HepG2 (cell line): ENCODE data around the gene ESYT2. TPM values are rescaled to one million over a fixed set of nuclear protein-coding genes. Genes with fewer than 3 reads are reported as not detected.

ENCODE experiments used
- ARID4A ChIP-seq: sonication (generic); formaldehyde crosslinking; IDR thresholded peaks from 2 replicates; pipeline ENCODE4 v1.5.0; 2020; ENCODE audit warnings: mild to moderate bottlenecking, missing genetic modification reagents, borderline replicate concordance
- EED ChIP-seq: sonication (generic); formaldehyde crosslinking; IDR thresholded peaks from 2 replicates; pipeline ENCODE4 v1.5.0; 2020; ENCODE audit warnings: mild to moderate bottlenecking, missing genetic modification reagents
- ETV6 ChIP-seq: sonication (generic); formaldehyde crosslinking; conservative IDR thresholded peaks from 2 replicates; pipeline ENCODE4 v1.4.0; 2020; ENCODE audit warnings: missing genetic modification reagents
- FLYWCH1 ChIP-seq: sonication (generic); formaldehyde crosslinking; IDR thresholded peaks from 2 replicates; pipeline ENCODE4 v1.8.1; 2023; ENCODE audit warnings: mild to moderate bottlenecking, missing genetic modification reagents
- KAT2B ChIP-seq: fragments of 150-350 bp; IDR thresholded peaks from 2 replicates; pipeline ENCODE4 v1.6.1; 2014; ENCODE audit warnings: low read depth, low read length, borderline replicate concordance
- KMT2B ChIP-seq: IDR thresholded peaks from 2 replicates; pipeline ENCODE4 v1.6.1; 2016; ENCODE audit warnings: missing genetic modification reagents, missing compliant biosample characterization
- MIER2 ChIP-seq: IDR thresholded peaks from 2 replicates; pipeline ENCODE4 v1.6.1; 2016; ENCODE audit warnings: missing biosample characterization, missing genetic modification reagents
- NFYC ChIP-seq: IDR thresholded peaks from 2 replicates; pipeline ENCODE4 v1.6.1; 2016; ENCODE audit warnings: missing genetic modification reagents, missing compliant biosample characterization
- PLSCR1 ChIP-seq: sonication (generic); formaldehyde crosslinking; IDR thresholded peaks from 2 replicates; pipeline ENCODE4 v1.5.0; 2020; ENCODE audit warnings: missing genetic modification reagents, mild to moderate bottlenecking, borderline replicate concordance
- PPARG ChIP-seq: conservative IDR thresholded peaks from 2 replicates; pipeline ENCODE4 v1.6.1; 2016; ENCODE audit warnings: missing biosample characterization, missing genetic modification reagents
- RXRA ChIP-seq: sonication (generic); formaldehyde crosslinking; IDR thresholded peaks from 2 replicates; pipeline ENCODE4 v1.5.1; 2020; ENCODE audit warnings: missing genetic modification reagents
- SP140L ChIP-seq: sonication (generic); formaldehyde crosslinking; IDR thresholded peaks from 2 replicates; pipeline ENCODE4 v1.4.0; 2020; ENCODE audit warnings: missing genetic modification reagents, borderline replicate concordance
- TAF1 ChIP-seq: sonication (generic); formaldehyde crosslinking; IDR thresholded peaks from 2 replicates; pipeline ENCODE4 v1.4.0; 2020; ENCODE audit warnings: missing genetic modification reagents
- TERF1 ChIP-seq: sonication (generic); formaldehyde crosslinking; IDR thresholded peaks from 2 replicates; pipeline ENCODE4 v1.8.0; 2022; ENCODE audit warnings: mild to moderate bottlenecking, missing genetic modification reagents, moderate library complexity
- ZBTB43 ChIP-seq: sonication (generic); formaldehyde crosslinking; conservative IDR thresholded peaks from 2 replicates; pipeline ENCODE4 v1.4.0; 2020; ENCODE audit warnings: missing genetic modification reagents
- ZFP41 ChIP-seq: sonication (generic); formaldehyde crosslinking; IDR thresholded peaks from 2 replicates; pipeline ENCODE4 v1.4.0; 2020; ENCODE audit warnings: mild to moderate bottlenecking, missing genetic modification reagents, borderline replicate concordance
- ZFY ChIP-seq: sonication (generic); formaldehyde crosslinking; IDR thresholded peaks from 2 replicates; pipeline ENCODE4 v1.4.0; 2020; ENCODE audit warnings: missing genetic modification reagents
- ZFYVE20 ChIP-seq: sonication (generic); formaldehyde crosslinking; IDR thresholded peaks from 2 replicates; pipeline ENCODE4 v1.8.0; 2023; ENCODE audit warnings: low read depth, mild to moderate bottlenecking, moderate library complexity, missing genetic modification reagents, borderline replicate concordance
- ZNF263 ChIP-seq: sonication (generic); formaldehyde crosslinking; IDR thresholded peaks from 2 replicates; pipeline ENCODE4 v1.4.0; 2020; ENCODE audit warnings: missing genetic modification reagents
- ZNF329 ChIP-seq: sonication (generic); formaldehyde crosslinking; IDR thresholded peaks from 2 replicates; pipeline ENCODE4 v1.9.0; 2021; ENCODE audit warnings: low read depth, mild to moderate bottlenecking, missing genetic modification reagents
- ZNF772 ChIP-seq: sonication (generic); formaldehyde crosslinking; IDR thresholded peaks from 2 replicates; pipeline ENCODE4 v1.5.0; 2020; ENCODE audit warnings: mild to moderate bottlenecking, missing genetic modification reagents
- polyA plus RNA-seq, 8 experiments: library from polyadenylated mRNA; depleted of rRNA in 3 of 8; stranded (reverse) in 7 of 8; unstranded in 1 of 8; fragments of >200 nt; fragmentation: Illumina TruSeq in 4 of 8; extraction: Trizol in 4 of 8; gene quantifications; 2 replicates each; pipeline versions ENCODE4 v1.2.1 to v1.2.3, GENCODE V29; 2011 to 2016; ENCODE audit warnings: low read depth in 4 of 8, missing spikeins in 1 of 8, mixed read lengths in 1 of 8; ENCODE audit not compliant: insufficient read depth in 1 of 8
- total RNA-seq, 5 experiments: library from RNA; depleted of rRNA; stranded (reverse); fragments of >200 nt; fragmentation: Illumina TruSeq; extraction: Trizol; gene quantifications; 2 replicates each; pipeline ENCODE4 v1.2.3, GENCODE V29; 2016; ENCODE audit warnings: low read depth in 1 of 5

Gene ESYT2
- total and polyA plus RNA-seq, 2 of the 13 experiments (the other 11 are each of a cell fraction or from before 2014, with no cell fraction given), result 28.5 to 37.3 TPM

- TF ChIP-seq FLYWCH1 (no peak), ETV6 (CRISPR knock-in tag) (peak; percentile 91), PPARG (peak; percentile 51; the same call in 1 of the 2 replicates), ZFYVE20 (CRISPR knock-in tag) (0 out of 2 replicates have a peak, but pooled peaks have one; percentile 68), ZNF263 (CRISPR knock-in tag) (peak; percentile 73), KMT2B (CRISPR knock-in tag) (peak; percentile 64; the same call in 1 of the 2 replicates), MIER2 (CRISPR knock-in tag) (no peak), ZFY (CRISPR knock-in tag) (peak; percentile 93), ZNF329 (CRISPR knock-in tag) (peak; percentile 87; the same call in 1 of the 2 replicates), SP140L (CRISPR knock-in tag) (peak; percentile 90; the same call in 1 of the 2 replicates), TAF1 (peak; percentile 83; the same call in 1 of the 2 replicates), ZNF772 (CRISPR knock-in tag) (peak; percentile 94; the same call in 1 of the 2 replicates), NFYC (CRISPR knock-in tag) (peak; percentile 52), RXRA (CRISPR knock-in tag) (peak; percentile 83), EED (CRISPR knock-in tag) (peak; percentile 75; the same call in 1 of the 2 replicates), KAT2B (no peak), TERF1 (no peak), ZFP41 (peak; percentile 70; the same call in 1 of the 2 replicates), ARID4A (CRISPR knock-in tag) (peak; percentile 84; the same call in 1 of the 2 replicates), PLSCR1 (CRISPR knock-in tag) (no peak), ZBTB43 (CRISPR knock-in tag) (peak; percentile 50)
Measured at GRCh38 chr7:158829342-158830210, at the start of gene ESYT2 (continued).
